Erythroblast (primary cell): ENCODE data around the gene SULT1C3.

Experiments
- GATA1 ChIP-seq: IDR thresholded peaks from 2 replicates; pipeline ENCODE4 v1.6.1; 2011; ENCODE audit warnings: low read depth, mild to moderate bottlenecking, control low read depth, low read length, moderate library complexity
- POLR2A ChIP-seq: IDR thresholded peaks from 2 replicates; pipeline ENCODE4 v1.6.1; 2011; ENCODE audit warnings: mild to moderate bottlenecking, low read length

GRCh38 chr2:108268001-108268400, 28.2 kb downstream of the SULT1C3 start:
- TF ChIP-seq POLR2A = no peak
- TF ChIP-seq GATA1 = no peak
